ENCODE data around the gene GDAP2. TPM values are rescaled to one million over a fixed set of nuclear protein-coding genes. Genes with fewer than 3 reads are reported as not detected.
A peak's percentile ranks its signal among the peaks of the same experiment; 100 is the strongest.

GDAP2 gene
- total and polyA plus RNA-seq, 2 of the 4 experiments (the other 2 are of a cell fraction) = 5.4 to 27.1 TPM

GRCh38 chr1:117860896-117861610 lies 68.4 kb downstream of the GDAP2 start:
- BruUV-seq (replicated peaks) = no TSS peak
- ATAC-seq (ENCODE audit: low read depth) (peak; percentile 58), DNase-seq (peak; percentile 92)
- peak overlapping the region; percentile 23; the same call in 1 of the 2 replicates for H4K5ac ChIP-seq (ENCODE audit: low read depth, low read length)
- H4K8ac ChIP-seq (ENCODE audit: low read depth in 2 of 2, low read length in 2 of 2) = peak overlapping the region; percentile 58 to 92
- peak overlapping the region; percentile 19; the same call in 1 of the 2 replicates for H3K23ac ChIP-seq (ENCODE audit: low read depth, low read length)
- in situ Hi-C loops (cut with MboI; ENCODE audit: low sequenced_read_pairs) = no loop called here
- no peaks in the 10 kb centered on the region for H4K20me1 ChIP-seq (ENCODE audit: insufficient read depth, low read length)
- no peak overlapping the region for H2AK9ac ChIP-seq (replicated peaks; ENCODE audit: low read depth, low read length, poor library complexity)
- peaks cover 10% of the 10 kb centered on the region for H3K4me1 ChIP-seq (ENCODE audit: control insufficient read depth, insufficient read depth, low read length)
- ChIA-PET CTCF (interaction anchor here (0.6 to 1.3 kb wide), 3 partner anchors 40 to 332 kb away, joined by 3 to 6 read pairs (median 3); no protein-coding TSS in a partner anchor), POLR2A (ENCODE audit: unreplicated experiment) (no interaction called here)
- TF ChIP-seq MAZ (IDR thresholded peaks at IDR 0.05; ENCODE audit: borderline replicate concordance, low read depth, low read length) (no peak), MXI1 (IDR thresholded peaks at IDR 0.05; ENCODE audit: borderline replicate concordance, low read depth, low read length) (peak; percentile 70; the same call in 1 of the 2 replicates)
- H3K4ac ChIP-seq (ENCODE audit: low read depth, low read length) = peak overlapping the region; percentile 82
- H2BK20ac ChIP-seq (ENCODE audit: low read depth, low read length) = peak overlapping the region; percentile 83
- dilution Hi-C loops (cut with HindIII; ENCODE audit: low sequenced_read_pairs, unreplicated experiment) = no loop called here
- H3K27me3 ChIP-seq (ENCODE audit: control insufficient read depth, insufficient read depth, low read length) = no peaks in the 10 kb centered on the region
- no peak overlapping the region for H3K4me3 ChIP-seq (ENCODE audit: insufficient read depth, low read depth, low read length)
- H3K56ac ChIP-seq (ENCODE audit: extremely low read depth, insufficient read depth, low read length) = peak overlapping the region; percentile 79; the same call in 1 of the 2 replicates
- H3K27ac ChIP-seq (ENCODE audit: insufficient read depth, low read length) = peak overlapping the region; percentile 52
- H2BK120ac ChIP-seq (ENCODE audit: low read depth, low read length) = peak overlapping the region; percentile 94
- H4K91ac ChIP-seq (ENCODE audit: insufficient read depth, low read depth, low read length) = peak overlapping the region; percentile 87
- peak overlapping the region; percentile 46; the same call in 1 of the 2 replicates for H2AK5ac ChIP-seq (ENCODE audit: low read depth, low read length)
- peak overlapping the region; percentile 57; the same call in 1 of the 2 replicates for H3K18ac ChIP-seq (ENCODE audit: low read depth, low read length)
- peak overlapping the region; percentile 75 for H3K14ac ChIP-seq (replicated peaks; ENCODE audit: low read depth, low read length)
- H2BK15ac ChIP-seq (ENCODE audit: low read depth, low read length) = peak overlapping the region; percentile 51; the same call in 1 of the 3 replicates
- no CpG with 5 or more reads among the region's 2 CpGs for WGBS, 2 experiments (ENCODE audit: extremely low coverage in 2 of 2, insufficient read length in 1 of 2)
- peaks cover 1% of the 10 kb centered on the region; the same call in 1 of the 2 replicates for H3K9me3 ChIP-seq (ENCODE audit: control insufficient read depth, insufficient read depth, low read length)
- intact Hi-C loops (cut with micrococcal nuclease) = no loop called here
- H2AFZ ChIP-seq (replicated peaks; ENCODE audit: low read length, poor library complexity) = no peak overlapping the region
- no peaks in the 10 kb centered on the region for H3K79me1 ChIP-seq (ENCODE audit: low read depth in 1 of 2, low read length in 2 of 2)
- peak overlapping the region; percentile 95 for H2BK5ac ChIP-seq (ENCODE audit: low read depth, low read length, poor library complexity, severe bottlenecking)
- H3K36me3 ChIP-seq (ENCODE audit: control insufficient read depth, insufficient read depth, low read length) = peaks cover 2% of the 10 kb centered on the region; the same call in 1 of the 2 replicates
- H3K4me2 ChIP-seq (ENCODE audit: low read depth, low read length) = peak overlapping the region; percentile 71; the same call in 1 of the 2 replicates
- H3K9me1 ChIP-seq (ENCODE audit: insufficient read depth, low read length) = no peaks in the 10 kb centered on the region
- no peak overlapping the region; the same call in 1 of the 2 replicates for H3K9ac ChIP-seq (ENCODE audit: low read depth, low read length)
